Measurements from ENCODE around the gene MSX2. TPM values are rescaled to one million over a fixed set of nuclear protein-coding genes. Genes with fewer than 3 reads are reported as not detected.
A peak's percentile ranks its signal among the peaks of the same experiment; 100 is the strongest.

Gene MSX2
- total and polyA plus RNA-seq, 2 experiments from 2014 or later, result 0.17 to 0.47 TPM

- H3K9me2 ChIP-seq (ENCODE audit: insufficient read depth), result no peaks in the 10 kb centered on the region
- peak; percentile 5 for DNase-seq (ENCODE audit: low spot score)
- no peak for ATAC-seq
- no peaks in the 10 kb centered on the region for H3K36me3 ChIP-seq (ENCODE audit: insufficient read depth)
- H3K4me2 ChIP-seq, result no peak overlapping the region
- Mint-ChIP-seq H3K4me1 (no peaks in the 10 kb centered on the region; the same call in 2 of the 3 replicates), H3K27me3 (ENCODE audit: insufficient read depth, low read depth, poor library complexity) (no peaks in the 10 kb centered on the region), H3K4me3 (no peak overlapping the region), H3K9me3 (no peaks in the 10 kb centered on the region; the same call in 2 of the 3 replicates), H3K36me3 (ENCODE audit: low read depth) (no peaks in the 10 kb centered on the region), H3K27ac (no peak overlapping the region)
- no peaks in the 10 kb centered on the region for H3K79me2 ChIP-seq (replicated peaks; ENCODE audit: insufficient read depth)
- H3K4me1 ChIP-seq (ENCODE audit: insufficient read depth), result no peaks in the 10 kb centered on the region; the same call in 1 of the 2 replicates
- H3F3A ChIP-seq (replicated peaks; ENCODE audit: low read depth), result no peaks in the 10 kb centered on the region
- H4K20me1 ChIP-seq (replicated peaks; ENCODE audit: insufficient read depth), result no peaks in the 10 kb centered on the region
- H3K27ac ChIP-seq (ENCODE audit: low read depth), result no peak overlapping the region
- H3K27me3 ChIP-seq (ENCODE audit: insufficient read depth), result no peaks in the 10 kb centered on the region
- no peak overlapping the region for H2AFZ ChIP-seq
- no peak overlapping the region for H3K4me3 ChIP-seq
- TF ChIP-seq JUNB (IDR thresholded peaks at IDR 0.05; ENCODE audit: unreplicated experiment) (no peak), NANOG (IDR thresholded peaks at IDR 0.05; ENCODE audit: borderline replicate concordance) (no peak), REST (IDR thresholded peaks at IDR 0.05; ENCODE audit: unreplicated experiment) (no peak), ETS1 (IDR thresholded peaks at IDR 0.05) (no peak), EZH2 (IDR thresholded peaks at IDR 0.05; ENCODE audit: low read depth, unreplicated experiment) (no peak), CTCF (conservative IDR thresholded peaks at IDR 0.05; ENCODE audit: low read depth in 2 of 2) (no peak), ZNF114 (CRISPR knock-in tag; IDR thresholded peaks at IDR 0.05) (no peak), STAT1 (IDR thresholded peaks at IDR 0.05; ENCODE audit: unreplicated experiment) (no peak), CREB1 (CRISPR knock-in tag; IDR thresholded peaks at IDR 0.05; ENCODE audit: low read depth) (no peak), EZH2phosphoT487 (IDR thresholded peaks at IDR 0.05; ENCODE audit: unreplicated experiment) (no peak), POLR2AphosphoS5 (IDR thresholded peaks at IDR 0.05; ENCODE audit: low read depth) (no peak), ZNF331 (CRISPR knock-in tag; IDR thresholded peaks at IDR 0.05; ENCODE audit: low read depth) (no peak), ZNF462 (CRISPR knock-in tag; IDR thresholded peaks at IDR 0.05) (no peak)
Measured at GRCh38 chr5:174680901-174681565, 43.3 kb upstream of the MSX2 start.
